ENCODE results near the gene TECR.

- TF ChIP-seq CTCF (conservative IDR thresholded peaks at IDR 0.05) = no peak
- no peak for TF ChIP-seq EZH2 (IDR thresholded peaks at IDR 0.05; ENCODE audit: low read depth)
Observed at GRCh38 chr19:14563989-14564651, 34.7 kb downstream of the TECR start.
